Stimulated activated CD8-positive, alpha-beta memory T cell treated with anti-CD3 and anti-CD28 coated beads, Interleukin-15, amount 100 ng/mL, for 48 hours (primary cell): ENCODE data around the gene ADAMTSL4.

ENCODE experiments used
- DNase-seq, 2 donors: peaks; one replicate each; pipeline ENCODE4 v3.0.0-alpha.2; 2020; ENCODE audit warnings: low read depth in 2 of 2

The ADAMTSL4 gene

DNA sequence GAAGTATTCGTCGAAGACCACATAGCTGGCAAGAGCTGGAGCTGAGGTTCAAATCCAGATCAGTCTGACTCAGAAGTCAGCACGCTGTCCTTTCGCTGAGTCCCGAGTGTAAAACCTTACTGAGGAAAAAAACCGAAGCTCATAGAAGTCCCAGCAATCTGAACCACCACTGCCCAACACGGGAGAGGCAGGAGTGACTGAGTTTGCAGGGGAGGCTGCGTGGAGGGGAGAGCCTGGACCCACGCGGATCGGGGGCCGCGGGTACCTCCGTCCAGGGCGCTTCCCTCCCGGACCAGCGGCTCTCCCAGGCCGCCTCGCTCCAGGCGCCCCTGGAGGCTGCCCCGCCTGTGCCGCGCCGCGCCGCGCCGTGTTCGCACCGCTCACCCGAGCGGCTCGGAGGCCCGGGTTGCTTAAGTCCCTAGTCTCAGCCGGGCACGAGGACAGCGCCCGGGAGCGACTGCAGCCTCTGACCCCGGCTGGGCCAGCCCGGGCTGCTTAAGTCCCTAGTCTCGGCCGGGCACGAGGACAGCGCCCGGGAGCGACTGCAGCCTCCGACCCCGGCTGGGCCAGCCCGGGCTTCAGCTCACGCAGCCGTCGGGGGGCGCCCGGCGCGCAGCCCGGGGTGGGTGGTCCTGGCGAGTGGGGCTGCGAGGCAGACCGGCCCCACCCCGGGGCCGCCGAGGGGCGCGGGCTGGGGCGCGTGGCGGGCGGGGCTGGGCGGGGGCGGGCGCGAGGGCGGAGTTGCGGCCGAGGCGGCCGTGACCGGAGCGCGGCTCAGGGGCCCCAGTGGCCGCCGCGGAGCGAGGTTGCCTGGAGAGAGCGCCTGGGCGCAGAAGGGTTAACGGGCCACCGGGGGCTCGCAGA, at the start of gene ADAMTSL4:
Gene ADAMTSL4, plus strand, starts transcription at position 777 of the 864 bp plus-strand sequence. CDS start 2,881 bp downstream, outside the sequence.
- DNase-seq = no peak

DNA sequence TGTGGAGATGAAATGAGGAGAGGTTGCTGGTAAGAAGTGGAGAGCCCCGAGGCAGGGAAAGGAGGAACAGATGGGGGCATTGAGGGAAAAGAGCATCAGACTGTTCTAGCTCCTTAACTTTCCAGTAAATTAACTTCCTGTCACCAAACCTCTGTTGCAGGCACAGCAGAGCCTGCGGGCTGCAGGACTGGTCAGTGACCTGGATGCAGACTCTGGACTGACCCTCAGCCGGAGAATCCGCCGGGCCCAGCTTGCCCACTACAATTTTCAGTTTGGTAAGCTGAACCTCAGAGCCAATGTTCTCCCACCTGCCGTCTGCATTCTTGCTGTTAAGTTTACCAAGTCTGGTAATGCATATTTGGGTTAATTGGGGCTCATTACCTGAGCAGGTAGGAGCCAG, 43.8 kb upstream of the ADAMTSL4 start:
- DNase-seq = no peak

DNA sequence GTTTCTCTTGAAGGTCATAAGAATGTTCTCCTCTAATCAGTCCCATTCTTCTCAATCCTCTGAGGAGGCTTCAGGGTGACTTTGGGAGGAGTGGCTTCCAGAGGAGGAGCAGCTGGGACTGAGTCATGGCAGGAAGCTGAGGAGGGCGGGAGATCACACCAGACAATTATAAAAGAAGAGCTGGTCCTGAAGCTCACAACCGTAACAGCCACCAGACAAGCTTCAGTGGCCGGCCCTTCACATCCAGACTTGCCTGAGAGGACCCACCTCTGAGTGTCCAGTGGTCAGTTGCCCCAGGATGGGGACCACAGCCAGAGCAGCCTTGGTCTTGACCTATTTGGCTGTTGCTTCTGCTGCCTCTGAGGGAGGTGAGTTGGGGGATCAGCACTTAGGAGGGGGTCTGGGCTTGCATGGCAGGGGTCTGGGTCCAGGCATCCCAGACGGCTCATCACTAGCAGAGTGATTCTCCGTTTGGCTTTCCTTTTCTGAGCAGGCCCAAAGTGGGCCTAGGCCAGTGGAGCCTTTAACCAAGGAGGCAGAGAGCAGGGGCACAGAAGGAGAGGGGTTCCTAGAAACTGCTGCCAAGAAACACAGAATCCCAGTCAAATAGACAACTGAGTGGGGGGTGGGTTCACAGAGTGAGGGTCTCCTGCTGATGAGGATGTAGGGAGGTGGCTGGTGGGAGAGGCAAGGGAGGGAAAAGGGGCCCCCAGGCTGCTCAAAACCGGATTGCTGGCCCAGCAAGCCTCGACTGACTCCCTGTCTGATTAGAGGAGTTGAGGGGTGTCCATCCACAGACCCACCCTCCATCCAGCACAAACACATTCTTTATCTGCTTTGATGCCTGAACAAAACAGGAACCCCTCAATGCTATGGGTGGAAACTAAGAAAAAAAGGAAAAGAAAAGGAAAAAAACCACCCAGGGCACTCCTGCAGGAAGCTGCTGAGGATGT, 41.0 kb upstream of the ADAMTSL4 start, which contains the start of gene ECM1:
Gene ECM1, plus strand, starts transcription at position 198 of the 953 bp plus-strand sequence. Its CDS starts 101 bp downstream, at position 299.
- DNase-seq = no peak

DNA sequence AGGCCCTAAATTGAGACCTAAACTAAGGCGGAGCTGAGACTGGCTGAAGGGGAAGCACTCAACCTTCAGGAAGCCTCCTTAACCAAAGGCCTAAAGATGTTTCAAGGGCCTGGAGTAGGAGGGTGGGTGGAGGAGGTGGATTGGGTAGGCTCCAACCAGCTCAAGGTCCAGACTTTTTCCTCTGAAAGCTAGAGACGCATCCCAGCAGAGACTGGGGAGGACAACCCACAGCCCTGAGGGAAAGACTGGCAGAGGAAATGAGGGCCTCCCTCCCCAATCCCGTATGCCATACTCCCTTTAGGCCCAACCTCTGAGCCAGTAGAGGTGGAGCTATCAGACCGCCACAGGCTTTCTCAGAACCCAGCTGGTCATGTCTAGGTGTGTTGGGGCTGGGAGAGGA, 40.2 kb upstream of the ADAMTSL4 start:
- DNase-seq = no peak

DNA sequence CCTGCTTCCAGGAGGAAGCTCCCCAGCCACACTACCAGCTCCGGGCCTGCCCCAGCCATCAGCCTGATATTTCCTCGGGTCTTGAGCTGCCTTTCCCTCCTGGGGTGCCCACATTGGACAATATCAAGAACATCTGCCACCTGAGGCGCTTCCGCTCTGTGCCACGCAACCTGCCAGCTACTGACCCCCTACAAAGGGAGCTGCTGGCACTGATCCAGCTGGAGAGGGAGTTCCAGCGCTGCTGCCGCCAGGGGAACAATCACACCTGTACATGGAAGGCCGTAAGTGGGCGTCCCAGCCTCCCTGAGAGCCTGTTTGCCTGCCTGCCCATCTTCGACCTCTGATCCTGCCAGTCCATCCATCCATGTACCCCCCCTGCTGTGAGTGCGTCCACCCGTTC, 37.7 kb upstream of the ADAMTSL4 start:
- DNase-seq = no peak

DNA sequence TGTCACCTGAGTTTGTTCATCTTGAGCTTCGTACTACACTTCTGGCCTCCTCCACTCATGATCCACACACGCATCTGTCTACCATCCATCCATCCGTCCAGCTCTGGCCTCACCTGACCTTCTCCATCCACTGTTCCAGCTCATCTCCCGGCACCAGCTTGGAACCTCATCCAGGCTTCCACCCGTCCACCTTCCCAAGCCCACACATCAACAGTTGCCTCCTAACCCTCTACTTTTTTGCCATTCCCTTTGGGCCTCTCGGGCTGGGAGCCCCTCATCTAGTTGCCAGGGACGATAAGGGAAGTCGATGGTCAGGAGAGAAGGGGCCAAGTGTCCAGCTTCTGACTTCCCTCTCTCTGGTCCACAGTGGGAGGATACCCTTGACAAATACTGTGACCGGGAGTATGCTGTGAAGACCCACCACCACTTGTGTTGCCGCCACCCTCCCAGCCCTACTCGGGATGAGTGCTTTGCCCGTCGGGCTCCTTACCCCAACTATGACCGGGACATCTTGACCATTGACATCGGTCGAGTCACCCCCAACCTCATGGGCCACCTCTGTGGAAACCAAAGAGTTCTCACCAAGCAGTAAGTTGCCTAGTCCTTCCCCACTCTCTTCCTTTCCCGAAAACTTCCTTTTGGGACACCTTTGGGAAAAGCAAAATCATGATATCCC, 37.1 kb upstream of the ADAMTSL4 start:
- DNase-seq = no peak

DNA sequence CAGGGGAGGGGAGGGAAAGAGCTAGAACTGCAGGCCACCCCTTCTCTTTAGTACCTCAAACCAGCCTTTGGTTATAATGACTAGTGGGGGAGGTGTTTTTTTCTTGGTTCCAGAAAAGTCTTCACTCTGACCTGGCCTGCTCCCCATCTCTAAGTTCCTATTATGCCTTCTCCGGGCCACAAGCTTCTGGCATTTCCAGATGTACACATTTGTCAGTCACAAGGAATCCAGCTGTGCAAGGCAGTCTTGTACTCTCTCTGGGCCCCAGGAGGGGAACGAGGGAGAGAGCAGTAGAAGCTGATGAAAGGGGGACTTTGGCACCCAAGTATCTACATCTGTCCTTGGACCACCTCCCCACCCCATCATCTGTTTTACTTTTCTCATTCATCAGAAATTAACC, 36.4 kb upstream of the ADAMTSL4 start:
- DNase-seq = no peak

DNA sequence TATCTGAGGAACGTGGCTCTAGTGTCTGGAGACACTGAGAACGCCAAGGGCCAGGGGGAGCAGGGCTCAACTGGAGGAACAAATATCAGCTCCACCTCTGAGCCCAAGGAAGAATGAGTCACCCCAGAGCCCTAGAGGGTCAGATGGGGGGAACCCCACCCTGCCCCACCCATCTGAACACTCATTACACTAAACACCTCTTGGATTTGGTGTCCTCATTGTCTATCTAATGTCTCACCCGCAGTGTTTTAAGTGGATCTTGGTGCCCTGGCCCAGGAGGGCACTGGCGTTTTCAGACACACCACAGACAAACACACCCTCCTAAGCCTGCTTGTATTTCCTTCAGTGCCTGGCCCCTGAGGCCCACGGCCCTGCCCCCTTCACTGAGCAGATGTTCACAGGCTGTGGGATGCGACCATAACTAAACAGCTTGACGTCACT, 35.8 kb upstream of the ADAMTSL4 start:
- DNase-seq = no peak

DNA sequence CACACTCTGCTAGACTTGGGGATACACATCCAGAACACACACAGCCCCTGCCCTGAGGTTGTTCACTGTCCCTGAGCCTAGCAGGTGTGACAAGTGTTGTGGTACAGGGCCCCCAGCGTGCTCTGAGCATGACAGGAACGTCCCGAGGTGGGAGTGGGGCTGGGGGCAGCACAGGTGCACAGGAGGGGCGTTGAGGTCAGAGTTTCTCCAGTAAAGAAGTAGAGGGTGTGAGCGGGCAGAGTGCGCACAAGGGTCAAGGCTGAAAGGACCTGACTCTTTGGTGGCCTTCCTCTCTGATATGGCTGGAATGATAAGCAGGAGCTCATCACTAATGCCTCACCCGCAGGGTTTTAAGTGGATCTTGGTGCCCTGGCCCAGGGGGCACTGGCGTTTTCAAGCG, 34.9 kb upstream of the ADAMTSL4 start:
- DNase-seq = no peak

DNA sequence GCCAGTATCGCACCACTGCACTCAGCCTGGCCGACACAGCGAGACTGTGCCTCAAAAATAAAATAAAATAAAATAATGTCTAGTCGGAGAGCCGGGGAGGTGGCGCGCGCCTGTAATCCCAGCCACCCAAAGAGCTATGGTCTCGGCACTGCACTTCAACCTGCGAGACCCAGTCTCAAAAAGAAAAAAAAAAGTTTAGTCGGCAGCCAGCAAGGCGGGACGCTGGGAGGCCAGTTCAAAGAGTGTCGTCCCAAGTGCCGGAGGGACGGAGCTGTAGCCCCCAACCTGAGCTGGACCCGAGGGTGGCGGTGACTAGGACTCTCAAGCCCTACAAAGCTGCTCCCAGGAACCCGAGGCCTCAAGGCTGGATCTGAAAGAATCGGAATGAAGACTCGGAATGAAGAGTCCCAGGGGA, 34.3 kb upstream of the ADAMTSL4 start:
- DNase-seq = no peak

DNA sequence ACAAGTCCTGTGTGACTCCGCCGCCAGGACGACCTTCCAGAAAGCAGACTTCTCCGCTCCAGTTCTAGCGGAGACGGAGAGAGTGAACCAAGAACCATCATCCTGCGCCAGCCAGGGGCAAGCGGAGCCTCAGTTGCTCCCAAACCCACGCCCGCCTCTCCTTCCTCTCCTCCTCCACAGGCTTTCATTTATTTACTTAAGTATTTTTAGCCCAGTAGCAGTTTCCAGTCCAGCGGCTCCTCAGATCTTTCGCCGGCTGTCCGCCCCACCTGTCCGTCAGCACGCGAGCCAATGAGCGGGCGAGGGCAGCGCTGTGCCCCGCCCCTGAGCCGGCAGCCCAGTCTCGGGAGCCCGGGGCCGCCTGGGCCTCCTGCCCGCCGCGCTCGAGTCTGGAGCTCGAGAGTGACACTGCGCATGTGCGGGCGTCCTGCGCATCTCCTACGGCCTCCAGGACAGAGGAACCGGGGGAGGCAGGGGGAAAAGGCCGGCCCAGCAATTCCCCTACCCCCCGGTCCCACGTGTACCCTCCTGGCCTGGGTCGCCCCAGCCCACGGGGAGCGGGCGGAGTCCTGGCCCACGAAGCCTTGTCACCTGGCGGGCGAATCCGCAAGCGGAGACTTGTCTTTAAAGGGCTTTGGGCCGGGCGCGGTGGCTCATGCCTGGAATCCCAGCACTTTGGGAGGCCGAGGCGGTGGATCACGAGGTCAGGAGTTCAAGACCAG, 33.7 kb upstream of the ADAMTSL4 start, which contains the start of gene FALEC:
Gene FALEC, plus strand, starts transcription at position 425 of the 722 bp plus-strand sequence.
- DNase-seq = peak; percentile 92 to 93

DNA sequence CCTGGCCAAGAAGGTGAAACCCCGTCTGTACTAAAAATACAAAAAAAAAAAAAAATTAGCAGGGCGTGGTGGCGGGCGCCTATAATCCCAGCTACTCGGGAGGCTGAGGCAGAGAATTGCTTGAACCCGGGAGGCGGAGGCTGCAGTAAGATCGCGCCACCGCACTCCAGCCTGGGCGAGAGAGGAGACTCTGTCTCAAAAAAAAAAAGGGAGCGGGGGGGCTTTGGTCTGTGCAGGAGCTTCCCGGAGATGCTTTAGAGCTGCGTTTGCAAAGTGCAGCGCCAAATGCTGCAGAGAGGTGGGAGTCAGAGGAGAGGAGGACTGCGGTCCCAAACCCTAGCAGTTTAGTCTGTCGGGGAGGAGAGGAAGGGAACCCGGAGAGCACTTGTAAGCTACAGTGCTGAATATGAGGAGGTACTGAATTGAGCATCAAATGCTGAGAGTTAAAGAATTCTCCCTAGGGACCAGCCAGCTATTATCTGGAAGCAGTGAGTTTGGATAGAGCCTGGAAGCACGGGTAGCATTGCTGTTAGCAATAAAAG, 33.1 kb upstream of the ADAMTSL4 start:
- DNase-seq = no peak

DNA sequence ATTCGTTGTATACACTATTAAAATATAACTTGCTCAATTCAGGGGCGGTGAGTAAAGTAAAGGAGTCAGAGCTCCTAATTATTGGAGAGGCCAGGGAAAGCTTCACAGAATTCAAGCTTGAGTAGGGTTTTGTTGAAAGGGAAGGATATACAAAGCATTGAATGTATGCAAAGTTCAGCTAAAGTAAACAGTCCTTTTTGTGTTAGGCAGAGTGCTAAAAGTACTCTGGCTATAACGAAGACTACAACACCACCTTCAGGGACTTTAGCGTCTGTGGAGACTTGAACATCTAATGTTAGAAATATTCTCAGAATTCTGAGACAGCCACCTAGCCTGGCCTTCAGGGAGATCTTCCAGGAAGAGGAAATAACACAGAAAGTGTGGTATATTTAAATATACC, 32.6 kb upstream of the ADAMTSL4 start:
- no peak for DNase-seq

DNA sequence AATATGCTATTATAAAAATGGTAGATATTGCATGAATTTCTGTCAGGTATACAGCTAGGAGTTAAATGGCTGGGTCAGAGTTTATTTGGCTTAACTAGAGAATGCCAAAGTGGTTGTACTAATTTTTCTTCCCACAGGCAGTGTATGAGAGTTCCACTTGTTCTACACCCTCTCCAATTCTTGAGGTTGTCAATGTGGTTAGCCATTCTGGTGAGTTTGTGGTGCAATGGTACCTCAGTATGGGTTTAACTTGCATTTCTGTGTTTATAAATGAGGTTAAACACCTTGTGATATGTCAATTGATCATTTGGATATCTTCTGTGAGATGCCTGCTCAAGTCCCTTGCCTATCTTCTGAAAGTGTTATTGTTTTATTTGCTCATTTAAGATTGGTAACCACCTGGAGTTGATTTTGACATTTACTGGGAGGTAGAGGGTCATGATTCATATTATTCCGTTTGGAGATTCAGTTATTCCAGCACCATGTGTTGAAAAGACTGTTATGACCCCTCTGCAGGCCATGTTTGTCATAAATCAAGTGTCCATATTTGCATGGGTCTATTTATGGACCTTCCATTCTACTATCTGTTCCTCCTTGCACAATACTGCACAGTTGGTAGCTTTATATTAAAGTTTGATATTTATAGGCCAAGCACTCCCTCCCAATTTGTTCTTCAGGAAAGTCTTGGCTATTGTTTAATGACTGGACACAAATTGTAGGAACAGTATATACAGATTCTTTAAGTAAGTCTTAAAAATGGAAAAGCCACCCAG, 27.8 kb upstream of the ADAMTSL4 start:
- DNase-seq = no peak

DNA sequence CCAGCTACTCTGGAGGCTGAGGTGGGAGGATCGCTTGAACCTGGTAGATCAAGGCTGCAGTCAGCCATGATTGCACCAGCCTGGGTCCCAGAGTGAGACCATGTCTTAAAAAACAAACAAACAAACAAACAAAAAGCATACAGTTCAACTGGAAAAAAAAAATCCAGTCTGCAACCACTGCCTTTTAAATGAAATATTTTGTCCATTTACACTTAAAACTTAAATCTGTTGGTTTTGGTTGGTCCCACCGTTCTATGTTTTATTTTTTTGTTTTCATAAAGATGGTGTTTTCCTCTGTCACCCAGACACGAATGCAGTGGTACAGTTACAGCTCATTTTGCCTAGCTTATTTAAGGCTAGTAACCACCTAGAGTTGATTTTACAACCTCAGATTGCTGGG, 23.9 kb upstream of the ADAMTSL4 start:
- no peak for DNase-seq

DNA sequence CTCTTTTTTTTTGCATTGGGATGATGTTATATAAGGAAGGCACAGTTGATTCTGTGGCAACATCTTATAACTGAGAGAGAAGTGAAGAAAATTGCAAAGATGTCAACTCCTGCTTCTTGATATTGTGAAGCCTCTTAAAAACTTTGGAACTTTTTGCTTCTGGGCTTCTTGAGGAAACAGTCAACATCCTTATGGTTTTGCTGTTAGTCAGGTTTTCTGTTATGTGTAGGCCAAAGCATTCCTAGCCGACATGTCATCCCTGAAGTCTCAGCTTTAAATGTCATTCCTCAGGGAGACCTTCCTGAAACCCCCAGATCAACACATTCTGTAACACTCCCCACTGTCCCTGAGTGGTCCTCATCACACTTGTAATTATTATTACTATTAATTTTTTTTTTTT, 21.0 kb upstream of the ADAMTSL4 start:
- DNase-seq = no peak

DNA sequence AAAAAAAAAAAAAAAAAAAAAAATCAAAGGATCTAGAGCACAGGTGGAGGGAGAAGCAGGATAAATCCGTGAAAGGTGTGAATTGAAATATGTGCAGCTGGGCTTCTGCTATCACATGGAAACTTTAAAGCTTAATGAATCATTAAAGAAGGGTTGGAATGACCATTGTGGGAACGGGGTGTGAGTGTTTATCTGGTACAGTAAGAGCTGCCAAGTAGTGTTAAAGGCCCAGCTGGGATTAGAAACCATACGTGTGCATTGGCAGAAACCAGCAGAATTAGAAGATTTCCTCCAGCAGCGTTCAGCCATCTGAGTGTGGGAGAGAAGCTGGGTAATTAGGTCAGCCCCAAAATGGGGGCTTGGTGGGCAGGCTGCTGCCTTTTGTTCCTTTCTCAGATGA, 20.2 kb upstream of the ADAMTSL4 start:
- DNase-seq = no peak

DNA sequence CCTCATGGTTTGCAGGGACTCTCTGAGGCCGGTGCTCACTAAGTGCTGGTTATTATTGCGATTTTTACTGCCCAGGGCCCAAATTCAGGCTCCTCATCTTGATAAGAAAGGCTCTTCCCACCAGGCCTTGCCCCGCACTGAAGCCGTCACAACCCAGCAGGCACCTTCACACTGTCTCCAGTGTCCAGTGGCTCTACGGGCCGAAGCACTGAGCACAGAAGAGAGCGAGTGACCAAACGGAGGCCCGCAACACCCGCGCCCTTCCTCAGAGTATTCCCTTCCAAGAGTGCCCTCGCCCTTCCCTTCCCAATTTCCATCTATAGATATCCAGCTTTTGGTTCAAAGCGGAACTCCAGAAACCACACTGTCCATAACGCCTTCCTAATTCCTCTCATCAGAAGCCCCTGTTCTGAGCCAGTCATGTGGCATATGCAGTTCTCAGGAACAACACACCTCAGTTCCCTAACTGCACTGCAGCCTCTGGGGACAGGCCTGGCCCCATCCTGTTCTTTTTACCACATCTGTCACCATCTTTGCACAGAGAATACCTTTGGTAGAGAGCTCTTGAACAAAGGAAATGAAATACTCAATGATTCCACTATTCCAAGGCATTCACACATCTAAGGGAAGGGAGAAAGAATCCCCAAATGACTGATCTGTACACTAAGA, 18.6 kb upstream of the ADAMTSL4 start:
- DNase-seq = no peak

DNA sequence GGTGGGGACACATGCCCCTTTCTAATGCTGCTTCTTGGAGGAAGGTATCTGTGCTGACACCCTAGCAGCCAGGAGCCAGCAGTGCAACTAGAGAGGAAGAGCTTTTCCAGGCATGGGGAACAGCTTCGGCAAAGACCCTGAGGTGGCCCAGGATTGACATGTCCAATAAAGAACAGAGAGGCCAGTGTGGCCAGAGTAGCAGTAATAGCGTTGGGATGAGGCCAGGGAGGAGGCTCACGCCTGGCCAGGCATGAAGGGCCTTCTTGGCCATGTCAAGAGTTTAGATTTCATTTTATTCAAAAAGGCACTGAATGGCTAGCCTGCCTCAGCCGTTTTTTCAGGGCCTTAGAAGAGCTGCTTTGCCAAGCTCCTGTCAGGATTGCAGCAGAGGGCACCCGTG, 16.3 kb upstream of the ADAMTSL4 start:
- no peak for DNase-seq
